H1 (cell line): ENCODE measurements around the gene ZNF689. TPM values are rescaled to one million over a fixed set of nuclear protein-coding genes. Genes with fewer than 3 reads are reported as not detected.
A peak's percentile ranks its signal among the peaks of the same experiment; 100 is the strongest.

Source experiments
- CTCF ChIA-PET: fragments of 300-600 bp; sonication (Branson Sonifier 250); formaldehyde crosslinking; loops from one replicate; lab custom pipeline; 2021; ENCODE audit not compliant: partially characterized antibody; lab: Charles Lee
- POLR2A ChIA-PET: fragments of 300-600 bp; sonication (Branson Sonifier 250); formaldehyde crosslinking; loops from one replicate; lab custom pipeline; 2021; ENCODE audit warnings: inconsistent platforms; ENCODE audit not compliant: partially characterized antibody; lab: Charles Lee
- DNase-seq, 2 experiments: peaks; one replicate each; pipeline versions ENCODE4 v3.0.0 to v3.0.0-alpha.2; 2010 to 2022; ENCODE audit warnings: low spot score in 2 of 2, low read depth in 1 of 2, mixed read lengths in 1 of 2
- FAIRE-seq: peaks from 2 replicates; lab custom pipeline; 2011; peaks lifted over from hg19 to GRCh38; lab: Jason Lieb, UNC
- H2AFZ ChIP-seq: 2 replicates; pipeline ENCODE4 v1.8.1; 2012; ENCODE audit warnings: low read length, inconsistent platforms
- H2AK5ac ChIP-seq: 2 replicates; pipeline ENCODE4 v1.6.1; 2013; ENCODE audit warnings: low read depth, low read length
- H2BK120ac ChIP-seq: replicated peaks from 2 replicates; pipeline ENCODE3; 2013; ENCODE audit warnings: low read depth, low read length, inconsistent platforms
- H2BK12ac ChIP-seq: 2 replicates; pipeline ENCODE4 v1.6.1; 2013; ENCODE audit warnings: low read depth, low read length
- H2BK15ac ChIP-seq: 2 replicates; pipeline ENCODE4 v1.6.1; 2013; ENCODE audit warnings: low read length
- H2BK20ac ChIP-seq: 2 replicates; pipeline ENCODE4 v1.6.1; 2013; ENCODE audit warnings: low read length
- H2BK5ac ChIP-seq: 2 replicates; pipeline ENCODE4 v1.6.1; 2013; ENCODE audit warnings: low read depth, low read length
- H3K14ac ChIP-seq: 2 replicates; pipeline ENCODE4 v1.6.1; 2013; ENCODE audit warnings: inconsistent platforms; ENCODE audit not compliant: insufficient read length
- H3K18ac ChIP-seq: 2 replicates; pipeline ENCODE4 v1.6.1; 2013; ENCODE audit warnings: low read length; ENCODE audit errors: extremely low read depth
- H3K23ac ChIP-seq: 2 replicates; pipeline ENCODE4 v1.6.1; 2013; ENCODE audit warnings: inconsistent platforms; ENCODE audit not compliant: insufficient read length
- H3K23me2 ChIP-seq: 2 replicates; pipeline ENCODE4 v1.6.1; 2013; ENCODE audit warnings: low read depth, low read length
- H3K27ac ChIP-seq: 2 replicates; pipeline ENCODE4 v1.6.1; 2011; ENCODE audit warnings: low read depth, low read length, inconsistent platforms
- H3K27me3 ChIP-seq, 4 experiments: replicated peaks in 1 of 4; 1 replicate in 1 of 4; 2 replicates in 3 of 4; pipeline versions ENCODE4 v1.6.1 to v1.8.1; 2011 to 2013; ENCODE audit warnings: low read length in 3 of 4, mild to moderate bottlenecking in 3 of 4, inconsistent platforms in 2 of 4, mixed read lengths in 2 of 4, moderate library complexity in 1 of 4; ENCODE audit not compliant: control insufficient read depth in 3 of 4, insufficient read depth in 3 of 4; ENCODE audit errors: extremely low read depth in 1 of 4
- H3K36me3 ChIP-seq, 4 experiments: 2 replicates each; pipeline versions ENCODE4 v1.6.1 to v1.8.1; 2011 to 2013; ENCODE audit warnings: mild to moderate bottlenecking in 4 of 4, low read length in 3 of 4, moderate library complexity in 2 of 4, control low read depth in 1 of 4, inconsistent platforms in 1 of 4; ENCODE audit not compliant: insufficient read depth in 4 of 4, control insufficient read depth in 2 of 4
- H3K4ac ChIP-seq: replicated peaks from 2 replicates; pipeline ENCODE3; 2013; ENCODE audit warnings: low read length, low read depth, mixed read lengths, inconsistent platforms; ENCODE audit not compliant: insufficient read length
- H3K4me1 ChIP-seq, 4 experiments: replicated peaks in 1 of 4; 1 replicate in 1 of 4; 2 replicates in 3 of 4; pipeline versions ENCODE4 v1.6.1 to v1.8.1; 2011 to 2013; ENCODE audit warnings: low read length in 3 of 4, inconsistent platforms in 2 of 4, mixed read lengths in 1 of 4; ENCODE audit not compliant: insufficient read depth in 4 of 4, control insufficient read depth in 3 of 4
- H3K4me2 ChIP-seq, 2 experiments: 2 replicates each; pipeline versions ENCODE4 v1.6.1 to v1.8.1; 2011 to 2013; ENCODE audit warnings: low read depth in 2 of 2, low read length in 2 of 2, control low read depth in 1 of 2, inconsistent platforms in 1 of 2, mild to moderate bottlenecking in 1 of 2; ENCODE audit not compliant: insufficient read depth in 1 of 2
- H3K4me3 ChIP-seq, 4 experiments: fragments of 200-600, 300-600 bp in 1 of 4; sonication (generic), shearing (Covaris generic), sonication (Bioruptor Twin) in 1 of 4; 2 replicates each; pipeline versions ENCODE4 v1.5.1 to v1.8.1; 2011 to 2016; ENCODE audit warnings: low read length in 4 of 4, low read depth in 3 of 4, control low read depth in 2 of 4, inconsistent platforms in 2 of 4, mild to moderate bottlenecking in 2 of 4, mixed read lengths in 1 of 4, moderate library complexity in 1 of 4; ENCODE audit not compliant: insufficient read depth in 2 of 4; ENCODE audit errors: extremely low read depth in 1 of 4
- H3K56ac ChIP-seq: replicated peaks from 2 replicates; pipeline ENCODE3; 2013; ENCODE audit warnings: low read depth, mild to moderate bottlenecking, mixed read lengths, low read length, inconsistent platforms; ENCODE audit not compliant: insufficient read length
- H3K79me1 ChIP-seq: 2 replicates; pipeline ENCODE4 v1.6.1; 2013; ENCODE audit warnings: low read depth, low read length, control low read depth
- H3K79me2 ChIP-seq, 2 experiments: 2 replicates each; pipeline versions ENCODE4 v1.6.1 to v1.8.1; 2012 to 2013; ENCODE audit warnings: low read length in 2 of 2, mild to moderate bottlenecking in 2 of 2, inconsistent platforms in 1 of 2; ENCODE audit not compliant: insufficient read depth in 2 of 2, control insufficient read depth in 1 of 2
- H3K9ac ChIP-seq, 4 experiments: replicated peaks in 1 of 4; 1 replicate in 1 of 4; 2 replicates in 3 of 4; pipeline versions ENCODE4 v1.6.1 to v1.8.1; 2011 to 2013; ENCODE audit warnings: low read depth in 3 of 4, low read length in 3 of 4, control low read depth in 2 of 4, mild to moderate bottlenecking in 2 of 4, moderate library complexity in 2 of 4, inconsistent platforms in 1 of 4; ENCODE audit errors: extremely low read depth in 1 of 4
- H3K9me3 ChIP-seq, 2 experiments: 2 replicates each; pipeline versions ENCODE4 v1.6.1 to v1.8.1; 2012 to 2013; ENCODE audit warnings: mild to moderate bottlenecking in 2 of 2, moderate library complexity in 2 of 2, control low read depth in 1 of 2, inconsistent platforms in 1 of 2, low read depth in 1 of 2, low read length in 1 of 2, mixed read lengths in 1 of 2; ENCODE audit not compliant: insufficient read depth in 2 of 2
- H4K20me1 ChIP-seq, 2 experiments: replicated peaks in 1 of 2; 2 replicates each; pipeline versions ENCODE3 to v1.8.1; 2011 to 2013; ENCODE audit warnings: inconsistent platforms in 2 of 2, low read length in 2 of 2, mild to moderate bottlenecking in 1 of 2; ENCODE audit not compliant: insufficient read depth in 2 of 2, control insufficient read depth in 1 of 2
- H4K5ac ChIP-seq: 2 replicates; pipeline ENCODE4 v1.6.1; 2013; ENCODE audit warnings: low read length, low read depth, mixed read lengths, inconsistent platforms; ENCODE audit not compliant: insufficient read length
- H4K8ac ChIP-seq: 2 replicates; pipeline ENCODE4 v1.8.0; 2013; ENCODE audit warnings: mild to moderate bottlenecking, moderate library complexity, low read length, inconsistent platforms; ENCODE audit not compliant: insufficient read depth; ENCODE audit errors: extremely low read depth
- H4K91ac ChIP-seq: replicated peaks from 2 replicates; pipeline ENCODE3; 2013; ENCODE audit warnings: low read length, mixed read lengths, inconsistent platforms; ENCODE audit not compliant: insufficient read length
- NANOG ChIP-seq: IDR thresholded peaks from 2 replicates; pipeline ENCODE4 v1.6.1; 2011; ENCODE audit warnings: low read length, low read depth, mild to moderate bottlenecking, inconsistent platforms; ENCODE audit not compliant: insufficient read depth, poor library complexity, severe bottlenecking
- RNF2 ChIP-seq: fragments of 200-900, 300-1000 bp; sonication (generic); IDR thresholded peaks from 2 replicates; pipeline ENCODE4 v1.7.1; 2016; ENCODE audit warnings: borderline replicate concordance, low read depth, mild to moderate bottlenecking, antibody characterized with exemption, low read length; ENCODE audit not compliant: poor library complexity, severe bottlenecking; ENCODE audit errors: missing control alignments
- TAF1 ChIP-seq: IDR thresholded peaks from 2 replicates; pipeline ENCODE4 v1.6.1; 2011; ENCODE audit warnings: mild to moderate bottlenecking, low read depth, low read length
- WGBS, 2 experiments: shearing (Covaris generic) in 1 of 2; methylation state at CpG; one replicate each; pipeline versions ENCODE4 v1.1.6 to v1.1.7; 2013 to 2015; ENCODE audit warnings: low lambda C conversion rate in 2 of 2, mixed read lengths in 2 of 2, inconsistent platforms in 1 of 2, low coverage in 1 of 2, missing lambda C conversion rate in 1 of 2; ENCODE audit not compliant: insufficient replicate concordance in 2 of 2, insufficient coverage in 1 of 2, insufficient read length in 1 of 2; ENCODE audit errors: extremely low coverage in 1 of 2, missing lambda C conversion rate in 1 of 2; 5-methylcytosine and 5-hydroxymethylcytosine counted together
- polyA plus RNA-seq, 7 experiments: library from polyadenylated mRNA; depleted of rRNA in 3 of 7; stranded (reverse) in 5 of 7; unstranded in 2 of 7; fragments of >200 nt in 5 of 7; fragments of 200-250 nt in 2 of 7; gene quantifications; 1 replicate in 5 of 7; 2 replicates in 1 of 7; 4 replicates in 1 of 7; pipeline versions ENCODE4 v1.2.1 to v1.2.3, GENCODE V29; 2011 to 2013; ENCODE audit warnings: missing spikeins in 2 of 7, mixed read lengths in 2 of 7
- total RNA-seq: library from RNA; stranded (reverse); fragmentation: NEBNext Ultra II Directional; extraction: Animal tissue kit (Norgen Biotek cat#: 25700); gene quantifications from 2 replicates; pipeline ENCODE4 v1.2.1, GENCODE V29; 2021

Gene ZNF689
- total and polyA plus RNA-seq, 2 of the 8 experiments (the other 6 are each of a cell fraction or from before 2014, with no cell fraction given) = 14.3 to 15.3 TPM

DNA sequence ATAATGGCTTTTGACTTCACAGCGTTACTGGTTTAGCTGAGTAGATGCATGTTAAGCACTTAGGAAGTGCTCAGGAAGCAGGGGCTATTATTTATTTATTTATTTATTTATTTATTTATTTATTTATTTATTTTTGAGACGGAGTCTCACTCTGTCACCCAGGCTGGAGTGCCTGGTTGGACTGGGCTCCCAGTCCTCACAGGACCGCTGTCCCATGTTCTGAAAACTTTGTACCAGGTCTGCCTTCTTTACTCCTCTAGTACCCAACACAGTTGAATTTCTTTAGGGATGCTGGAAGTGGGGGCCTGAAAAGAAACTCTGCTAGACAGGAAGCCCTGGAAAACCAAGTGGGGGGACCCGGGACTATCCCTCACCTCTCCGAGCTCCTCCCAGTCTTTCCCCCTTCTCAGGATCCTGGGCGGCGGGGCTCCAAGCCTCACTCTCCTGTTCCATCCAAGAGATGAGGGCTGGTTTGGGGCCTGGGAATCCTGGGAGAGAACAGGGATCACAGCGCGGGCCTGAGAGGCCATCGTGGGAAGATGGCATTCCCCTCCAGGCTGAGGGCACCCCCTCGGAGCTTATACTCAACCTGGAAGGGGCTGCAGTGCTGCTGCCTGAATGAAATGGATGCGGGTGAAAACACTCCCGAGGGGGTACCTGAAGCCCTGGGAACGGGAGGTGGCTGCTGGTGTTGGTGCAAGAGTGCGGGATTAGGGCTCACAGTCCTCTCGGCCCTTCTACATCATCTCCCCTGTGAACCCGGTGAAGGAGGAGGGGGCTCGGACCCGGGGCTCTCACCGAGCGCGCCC, 39.3 kb downstream of the ZNF689 start:
- Histone ChIP-seq H3K4me1 (peaks cover 0 to 9% (median 2%) of the 10 kb centered on the region in 4 experiments; a peak in 5 of 7 replicates), H3K79me2 (no peaks in the 10 kb centered on the region), H3K27ac (peak overlapping the region; percentile 64; the same call in 1 of the 2 replicates), H3K18ac (peak overlapping the region; percentile 25; the same call in 1 of the 2 replicates), H3K79me1 (no peaks in the 10 kb centered on the region), H2AK5ac (no peak overlapping the region), H4K5ac (peak overlapping the region; percentile 60), H3K9me3 (no peaks in the 10 kb centered on the region), H3K27me3 (no peaks in the 10 kb centered on the region; a peak in 1 of 7 replicates), H2BK120ac (no peak overlapping the region), H2BK15ac (peak overlapping the region; percentile 46; the same call in 1 of the 2 replicates), H2BK20ac (no peak overlapping the region), H3K56ac (peak overlapping the region; percentile 77), H2AFZ (peak overlapping the region; percentile 43; the same call in 1 of the 2 replicates), H3K4ac (peak overlapping the region; percentile 96), H2BK5ac (peak overlapping the region; percentile 83; the same call in 1 of the 2 replicates), H3K9ac (peak overlapping the region; percentile 52 to 70 (median 64); a peak in 5 of 7 replicates), H3K23me2 (peaks cover 14% of the 10 kb centered on the region; the same call in 1 of the 2 replicates), H4K8ac (peak overlapping the region; percentile 90), H4K91ac (peak overlapping the region; percentile 65), H3K4me2 (peak overlapping the region; percentile 74 to 99), H3K36me3 (no peaks in the 10 kb centered on the region), H3K23ac (no peak overlapping the region), H3K14ac (no peak overlapping the region), H4K20me1 (peaks cover 0 to 2% of the 10 kb centered on the region in 2 experiments), H3K4me3 (peak overlapping the region; percentile 78 to 89 (median 82)), H2BK12ac (no peak overlapping the region)
- WGBS, 2 experiments = 18% methylated on average over 19 of the region's 22 CpGs; no CpG with 5 or more reads in 1 of the 2 experiments
- DNase-seq (peak in 1 of 2 experiments; percentile 69), FAIRE-seq (no peak)
- ChIA-PET CTCF (interaction anchor here (1.0 to 1.6 kb wide), 3 partner anchors 42 to 44 kb away, joined by 3 to 4 read pairs (median 4); no protein-coding TSS in a partner anchor), POLR2A (interaction anchor here (0.5 to 3.4 kb wide), 25 partner anchors 9 to 224 kb away, joined by 3 to 45 read pairs (median 6); partner anchors contain the start of genes ZNF689, ZNF747, ZNF764 and ZNF768)
- TF ChIP-seq RNF2 = no peak
- TF ChIP-seq NANOG = no peak
- TF ChIP-seq TAF1 = peak; percentile 10; the same call in 1 of the 2 replicates
